NOMO-1 (cell line): ENCODE measurements around the gene MRPS23.

Source experiments
- DNase-seq, 2 experiments: peaks; one replicate each; lab custom pipeline; 2025; ENCODE audit not compliant: unreplicated experiment in 2 of 2; lab: John Stamatoyannopoulos, UW

Gene MRPS23

DNA sequence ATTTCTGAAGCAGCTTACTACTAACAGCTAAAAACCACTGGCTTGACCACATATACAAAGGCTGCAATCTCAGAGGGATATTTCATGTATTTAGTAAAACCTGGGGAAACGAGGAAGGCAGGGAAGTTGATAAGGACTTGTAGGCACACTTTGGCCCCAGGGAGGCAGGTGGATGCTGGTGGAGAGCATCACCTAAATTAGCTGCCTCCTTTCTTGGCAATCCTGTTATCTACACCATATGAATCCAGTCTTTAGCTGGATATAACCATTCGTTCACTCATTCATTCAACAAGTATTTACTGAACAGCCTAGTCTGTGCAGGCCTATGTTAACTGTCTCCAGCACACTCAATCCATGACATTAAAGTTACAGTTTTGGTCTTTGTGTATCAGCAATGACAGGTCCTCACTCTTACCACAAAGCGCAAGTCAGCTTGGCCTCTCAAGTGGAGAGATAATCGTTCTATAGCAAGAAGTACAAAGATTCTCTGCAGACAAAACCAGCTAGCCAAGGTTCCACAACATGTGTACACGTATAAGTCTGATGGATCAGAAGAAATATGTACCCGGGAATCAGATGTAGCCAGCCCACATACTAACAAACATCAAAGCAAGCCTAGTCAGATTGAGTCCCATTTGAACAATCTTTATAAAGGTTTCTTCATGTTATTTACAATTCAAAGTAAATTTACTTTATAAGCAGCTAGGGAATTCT, 10.8 kb downstream of the MRPS23 start:
- DNase-seq, result no peak

- no peak for DNase-seq
These were observed 11.4 kb downstream of the MRPS23 start for GRCh38 chr17:57838453-57838852.

DNA sequence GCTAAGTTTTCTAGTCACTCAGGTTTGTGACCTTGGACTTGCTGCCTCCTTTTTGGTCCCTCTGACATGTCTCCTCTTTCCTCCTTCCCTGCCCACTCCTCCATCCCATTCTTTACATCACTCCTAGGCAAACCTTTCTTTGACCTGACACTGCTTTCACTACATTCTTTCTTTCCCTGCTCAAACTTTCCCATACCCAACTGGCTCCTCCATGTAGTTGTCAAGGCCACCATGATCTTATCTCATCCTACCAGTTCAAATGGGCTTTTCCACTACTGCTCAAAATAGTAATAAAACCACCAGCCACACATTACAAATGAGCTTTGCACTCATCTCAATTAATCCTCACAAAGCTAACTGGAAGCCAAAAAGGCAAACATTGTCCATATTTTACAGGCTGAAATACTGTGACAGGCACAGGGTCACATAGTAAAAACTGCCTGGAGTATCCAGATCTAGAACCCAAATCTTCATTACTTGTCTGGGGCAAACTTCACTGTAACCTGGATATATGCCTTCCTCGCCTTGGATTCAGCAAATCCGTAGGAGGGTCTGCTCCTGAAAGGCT, 14.4 kb downstream of the MRPS23 start:
- DNase-seq, result no peak

DNA sequence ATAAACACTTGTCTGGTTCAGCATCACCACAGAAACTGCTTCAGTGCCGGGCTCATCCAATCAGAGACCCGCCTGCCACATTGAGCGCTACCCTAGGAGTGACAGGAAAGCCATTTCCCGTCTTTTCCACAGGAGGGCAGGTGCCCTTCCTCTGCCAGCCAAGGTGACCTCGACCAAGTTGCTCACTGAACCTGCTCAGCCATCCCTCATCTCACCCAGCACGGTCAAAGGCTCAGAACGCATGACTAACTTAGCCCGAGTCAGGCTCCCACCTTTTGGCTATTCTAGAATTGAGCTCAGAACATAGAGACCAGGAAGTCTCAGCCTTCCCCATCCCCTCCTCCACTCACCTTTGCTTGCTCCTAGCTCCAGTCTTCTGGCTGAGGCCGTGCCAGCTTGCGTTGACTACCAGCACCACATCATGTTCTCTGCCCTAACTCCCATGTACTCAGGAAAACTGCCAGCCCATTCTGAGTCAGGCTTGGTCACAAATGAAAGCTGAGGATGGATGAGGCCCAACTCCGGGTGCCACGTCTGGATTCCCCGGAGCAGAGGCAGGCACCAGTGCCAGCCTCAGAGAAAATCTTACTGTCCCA, 15.6 kb downstream of the MRPS23 start:
- no peak for DNase-seq

GRCh38 chr17:57833179-57833939, 16.5 kb downstream of the MRPS23 start:
- peak; percentile 51 to 81 for DNase-seq

DNA sequence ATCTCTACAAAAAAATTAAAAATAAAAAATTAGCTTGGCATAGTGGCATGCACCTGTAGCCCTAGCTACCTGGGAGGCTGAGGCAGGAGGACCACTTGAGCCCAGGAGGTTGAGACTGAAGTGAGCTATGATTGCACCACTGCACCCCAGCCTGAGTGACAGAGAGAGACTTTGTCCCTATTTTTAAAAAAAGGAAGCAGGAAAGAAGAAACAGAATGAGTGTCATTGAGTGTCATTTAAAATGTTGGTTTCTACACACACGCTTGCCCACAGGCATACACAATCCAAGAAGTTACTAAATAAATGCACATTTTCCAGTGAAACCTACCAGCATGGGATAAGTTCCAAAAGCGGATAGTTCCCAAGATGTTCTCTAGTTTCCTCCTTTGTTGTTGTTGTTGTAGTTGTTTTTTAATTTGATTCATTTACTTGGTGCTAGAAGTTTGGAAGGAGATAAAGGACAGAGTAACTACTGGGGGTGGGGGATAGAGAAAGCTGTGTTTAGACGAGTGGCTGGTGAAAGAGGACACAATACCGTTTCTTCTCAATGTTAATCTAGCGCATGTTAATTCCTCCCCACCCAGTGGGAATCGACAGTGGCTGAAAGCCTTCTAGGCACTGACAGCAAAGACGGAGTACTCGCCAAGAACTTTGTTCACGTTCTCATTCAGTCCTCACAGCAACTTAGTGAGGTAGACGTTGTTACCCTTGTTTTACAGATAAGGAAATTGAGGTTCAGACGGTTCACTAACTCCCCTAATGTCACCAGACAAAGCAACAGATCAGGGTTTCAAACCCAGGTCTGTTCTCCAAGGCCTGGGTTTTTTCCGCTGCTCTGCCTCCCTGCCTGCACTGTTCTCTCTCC, 17.3 kb downstream of the MRPS23 start:
- DNase-seq, result peak; percentile 51 to 93

GRCh38 chr17:57830880-57831279, 19.0 kb downstream of the MRPS23 start:
- DNase-seq, result no peak

DNA sequence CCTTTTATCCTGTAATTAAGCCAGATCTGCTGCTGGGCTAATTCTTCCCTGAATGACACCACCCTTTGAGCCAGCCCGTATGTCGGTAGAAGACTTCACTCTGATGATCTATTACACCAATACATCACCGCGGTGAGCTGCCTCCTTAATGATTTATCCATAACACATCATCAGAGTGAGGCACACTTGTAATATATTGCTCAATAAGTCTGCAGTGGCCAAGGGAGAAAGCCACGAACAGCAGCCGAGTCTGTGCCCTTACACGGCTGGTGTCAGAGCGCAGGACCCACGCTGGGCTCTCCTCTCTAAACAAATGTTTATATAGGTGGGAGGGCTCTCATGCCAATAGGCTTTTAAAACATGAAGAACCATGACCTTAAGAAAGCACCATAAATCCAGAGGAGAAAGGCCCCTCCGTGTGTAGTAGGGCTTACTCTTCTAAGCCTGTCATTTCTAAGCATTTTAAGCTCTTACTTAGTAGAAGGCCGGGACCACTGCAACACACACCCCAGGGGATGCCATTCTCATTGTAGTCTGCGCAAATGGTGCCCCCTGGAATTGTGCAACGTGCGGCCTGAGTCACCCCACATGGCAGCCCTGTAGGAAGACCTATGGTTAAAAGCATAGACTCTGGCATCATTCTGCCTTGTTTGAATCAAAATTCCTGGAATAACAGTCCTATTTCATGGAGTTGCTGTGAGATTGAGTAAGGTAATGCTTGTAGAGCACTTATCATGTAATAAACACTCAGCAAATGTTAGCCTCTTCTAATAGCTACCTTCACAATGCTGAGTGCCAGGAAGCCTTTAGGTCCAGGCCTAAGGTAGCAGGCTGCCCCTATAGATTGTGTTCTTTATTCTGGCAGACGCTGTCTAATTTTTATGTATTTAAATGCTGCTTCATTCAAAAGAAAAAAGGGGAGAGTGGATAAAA, 26.1 kb downstream of the MRPS23 start:
- DNase-seq, result peak; percentile 40 to 65

GRCh38 chr17:57819867-57820266, 30.0 kb downstream of the MRPS23 start:
- DNase-seq, result no peak

DNA sequence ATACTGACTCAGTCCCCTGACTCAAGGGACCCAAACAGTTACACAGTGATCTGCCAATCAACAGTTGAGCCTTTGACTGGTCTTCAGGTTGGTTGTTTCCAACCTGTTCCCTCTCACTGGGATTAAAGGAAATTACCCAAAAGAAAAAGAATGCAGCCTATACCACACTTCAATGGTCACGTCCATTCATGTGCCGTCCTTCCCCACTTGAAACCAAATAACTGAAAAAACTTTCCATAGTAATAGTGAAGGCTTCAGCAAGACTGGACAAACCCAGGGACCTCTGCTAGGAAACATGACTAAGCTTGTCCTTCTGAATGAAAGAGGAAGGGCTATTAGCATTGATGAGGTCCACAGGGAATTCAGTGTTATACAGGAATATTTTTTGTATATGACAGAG, 30.6 kb downstream of the MRPS23 start:
- DNase-seq, result no peak

DNA sequence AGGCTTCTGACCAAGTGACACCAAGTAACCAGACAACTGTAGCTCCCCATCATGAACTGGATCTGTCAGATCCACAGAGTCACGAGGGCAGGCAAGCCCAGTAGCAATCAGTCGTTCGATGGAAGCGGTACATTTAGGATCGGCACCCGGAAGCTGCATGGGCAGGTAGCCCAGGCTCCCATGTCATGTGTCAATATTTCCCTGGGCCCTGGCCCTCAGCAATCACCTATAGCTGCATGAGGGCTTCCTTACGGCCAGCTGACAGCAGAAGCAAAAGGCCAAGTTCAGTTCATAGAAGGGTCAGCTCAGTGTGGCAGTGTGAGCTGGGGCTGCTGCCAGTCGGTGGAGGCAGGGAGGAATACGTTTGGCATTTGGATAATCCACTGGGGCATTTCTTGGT, 31.8 kb downstream of the MRPS23 start:
- DNase-seq, result no peak

DNA sequence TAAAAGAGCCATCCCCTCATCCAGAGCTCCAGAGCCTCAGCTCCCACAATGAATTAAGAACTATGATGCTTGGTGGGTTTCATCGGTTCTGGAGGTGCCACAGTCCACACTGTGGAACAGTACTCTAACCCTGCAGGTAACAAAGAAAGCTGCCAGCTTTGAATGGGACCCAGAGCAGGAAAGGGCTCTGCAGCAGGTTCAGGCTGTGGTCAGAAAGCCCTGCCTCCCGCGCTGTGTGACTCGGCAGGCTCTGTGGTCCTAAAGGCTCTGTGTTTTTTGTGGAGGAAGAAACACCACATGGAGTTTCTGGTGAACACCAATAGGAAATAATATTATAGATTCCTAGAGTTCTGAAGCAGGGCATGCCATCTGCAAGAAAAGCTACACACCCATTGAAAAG, 32.5 kb downstream of the MRPS23 start:
- DNase-seq, result no peak

GRCh38 chr17:57814421-57814820, 35.4 kb downstream of the MRPS23 start:
- DNase-seq, result no peak

GRCh38 chr17:57811638-57812280, 38.1 kb downstream of the MRPS23 start:
- DNase-seq, result no peak

DNA sequence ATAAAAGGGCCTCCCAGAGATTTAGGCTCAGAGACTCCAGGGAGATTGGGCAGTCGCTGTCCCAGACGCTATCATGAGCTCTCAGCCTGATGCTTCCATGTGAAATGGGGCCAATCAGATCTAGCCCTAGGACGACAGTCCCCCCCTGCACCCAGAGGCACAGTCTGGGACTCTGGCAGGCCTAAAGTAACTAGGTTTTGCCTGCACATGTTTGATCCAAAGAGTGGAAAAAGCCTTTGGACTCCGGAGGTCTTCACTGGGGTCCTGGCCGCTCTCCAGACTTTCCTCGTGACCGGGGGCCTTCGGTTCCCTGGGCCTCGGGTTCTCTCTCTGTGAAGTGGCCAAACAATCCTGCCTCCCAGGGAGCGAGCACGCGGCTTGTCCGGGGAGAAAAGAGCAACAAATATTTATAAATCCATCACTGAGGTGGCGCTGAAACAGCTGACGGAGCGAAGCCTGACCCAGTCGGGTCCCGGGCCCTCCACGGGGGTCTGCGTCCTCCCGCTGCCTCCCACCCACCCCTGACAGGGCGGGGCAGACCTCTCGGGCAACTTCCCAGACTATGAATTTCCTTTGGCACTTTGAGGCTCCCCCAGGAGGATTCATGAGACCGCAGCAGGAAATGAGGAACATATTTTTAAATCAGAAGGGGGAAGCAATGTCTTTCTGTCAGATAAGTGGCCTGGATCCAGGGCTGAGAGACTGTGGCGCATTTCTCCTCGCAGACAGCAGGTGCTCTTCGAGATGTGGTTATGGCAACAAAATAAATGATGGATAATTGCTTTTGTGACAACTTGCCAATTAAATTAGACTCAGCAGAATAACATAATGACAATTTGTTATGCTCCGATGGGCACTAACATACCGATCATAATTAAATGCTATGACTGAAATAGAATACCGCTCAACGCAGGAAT, 38.9 kb downstream of the MRPS23 start:
- peak; percentile 68 to 88 for DNase-seq

GRCh38 chr17:57809879-57810278, 40.0 kb downstream of the MRPS23 start:
- no peak for DNase-seq

GRCh38 chr17:57808882-57809281, 41.0 kb downstream of the MRPS23 start:
- no peak for DNase-seq
